GM12892 (cell line): ENCODE results near the gene SYT8.
"Not testable (repeated sequence)": the region's sequence is repeated elsewhere in the genome, so short reads cannot be mapped to it uniquely, and the experiment has no call there.

ENCODE experiments used
- DNase-seq: peaks from one replicate; pipeline ENCODE4 v3.0.0; 2011; ENCODE audit not compliant: insufficient read length
- FAIRE-seq: peaks from 2 replicates; lab custom pipeline; 2011; peaks lifted over from hg19 to GRCh38; lab: Jason Lieb, UNC
- POLR2A ChIP-seq: IDR thresholded peaks from 2 replicates; pipeline ENCODE4 v1.6.1; 2011; ENCODE audit warnings: low read depth, low read length, control low read depth
- POLR2AphosphoS5 ChIP-seq: IDR thresholded peaks from 2 replicates; pipeline ENCODE4 v1.6.1; 2011; ENCODE audit warnings: low read depth, low read length, control low read depth
- TAF1 ChIP-seq: IDR thresholded peaks from 2 replicates; pipeline ENCODE4 v1.6.1; 2011; ENCODE audit warnings: low read depth, mild to moderate bottlenecking, control low read depth, low read length, borderline replicate concordance

SYT8 gene

DNA sequence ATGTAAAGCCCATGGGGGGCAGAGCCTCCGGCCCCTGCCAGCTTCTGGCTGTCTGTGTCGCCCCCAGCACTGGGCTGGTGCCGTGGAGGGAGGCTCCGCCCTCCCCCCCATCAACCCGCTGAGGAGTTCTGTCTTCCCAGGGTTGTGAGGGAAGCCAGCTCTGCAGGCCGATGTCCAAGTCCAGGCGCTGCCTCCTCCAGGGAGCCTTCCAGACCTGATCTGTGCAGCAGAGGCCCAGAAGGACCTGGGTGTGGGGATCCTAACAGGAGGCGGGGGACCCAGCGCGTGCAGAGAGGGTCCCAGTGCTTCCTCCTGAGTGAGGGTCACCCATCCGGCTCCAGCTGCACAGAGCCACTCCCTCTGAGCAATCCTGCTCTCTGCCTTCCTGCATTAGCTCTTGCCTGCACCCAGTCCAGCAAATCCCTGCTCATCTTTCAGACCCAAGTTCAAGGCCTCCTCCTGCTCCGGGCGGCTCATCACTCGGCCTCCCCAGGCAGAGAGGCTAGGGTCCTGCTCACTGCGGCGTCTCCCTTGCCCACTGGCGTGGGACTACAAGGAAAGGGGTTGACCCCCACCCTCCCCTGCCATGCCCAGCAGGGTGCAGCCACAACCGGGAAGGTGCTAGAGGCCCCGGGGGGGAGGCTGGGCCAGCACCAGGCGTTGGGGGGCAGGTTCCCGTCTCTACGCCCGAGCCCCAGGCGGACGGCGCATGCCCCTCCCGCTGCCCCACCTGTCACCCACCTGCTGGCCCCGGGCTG, 40.5 kb downstream of the SYT8 start:
- TF ChIP-seq POLR2AphosphoS5 (no peak), TAF1 (no peak), POLR2A (no peak)
- FAIRE-seq (no peak), DNase-seq (no peak)

DNA sequence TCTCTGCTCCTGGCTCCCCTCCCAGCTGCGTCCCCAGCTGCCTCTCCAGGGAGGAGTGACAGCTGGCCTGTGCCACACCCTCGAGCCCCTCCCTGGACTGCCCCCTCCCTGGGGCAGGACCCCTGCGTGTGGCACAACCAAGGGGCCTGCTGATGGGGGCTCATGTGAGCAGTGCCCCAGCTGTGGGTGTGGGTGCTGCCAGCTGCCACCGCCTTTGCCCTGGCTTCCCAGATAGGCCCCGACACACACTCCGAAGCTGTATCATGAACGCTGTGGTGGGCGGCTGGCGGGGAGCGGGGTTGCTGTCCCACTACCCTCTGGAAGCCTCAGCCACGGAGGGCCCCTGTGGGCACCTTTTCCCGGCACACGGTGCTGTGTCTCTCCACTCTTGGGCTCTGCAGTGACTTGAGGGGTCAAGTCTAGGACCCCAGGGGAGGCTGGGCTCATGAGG, 41.1 kb downstream of the SYT8 start:
- FAIRE-seq, DNase-seq: not testable (repeated sequence)

DNA sequence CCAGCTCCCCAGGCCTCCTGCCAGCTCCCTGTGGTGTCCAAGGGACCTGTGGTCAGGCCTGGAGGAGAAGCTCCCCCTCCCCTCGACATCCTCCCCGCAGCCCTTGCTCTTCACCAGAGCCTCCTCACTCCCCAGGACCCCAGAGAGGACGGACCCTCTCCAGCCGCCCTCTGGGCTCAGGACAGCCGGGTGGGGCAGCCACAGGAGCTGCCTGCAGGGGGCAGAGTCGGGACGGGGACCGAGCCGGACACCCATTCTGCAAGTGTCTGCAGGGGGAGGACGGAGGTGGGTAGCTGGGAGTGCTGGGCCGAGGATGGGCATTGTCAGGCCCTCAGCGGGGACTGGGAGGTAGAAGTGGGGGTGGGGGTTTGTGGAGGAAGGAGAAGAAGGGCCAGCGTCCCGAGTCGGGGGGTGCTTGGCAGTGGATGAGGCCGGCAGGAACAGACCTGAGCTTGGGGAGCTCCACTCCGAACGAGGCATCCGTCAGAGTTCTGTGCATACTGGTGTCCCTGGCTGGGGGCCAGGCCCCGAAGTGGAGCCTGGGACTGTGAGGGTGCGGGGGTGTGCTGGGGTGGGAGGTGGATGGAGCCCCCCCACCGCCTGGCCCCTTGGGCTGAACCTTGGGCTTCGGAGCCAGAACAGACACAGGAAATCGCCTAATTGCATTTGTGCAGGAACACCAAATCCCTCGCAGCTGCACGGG, 41.7 kb downstream of the SYT8 start:
- TF ChIP-seq POLR2A = no peak
- no peak for TF ChIP-seq TAF1
- no peak for TF ChIP-seq POLR2AphosphoS5
- peak; percentile 56 for DNase-seq
- no peak for FAIRE-seq

DNA sequence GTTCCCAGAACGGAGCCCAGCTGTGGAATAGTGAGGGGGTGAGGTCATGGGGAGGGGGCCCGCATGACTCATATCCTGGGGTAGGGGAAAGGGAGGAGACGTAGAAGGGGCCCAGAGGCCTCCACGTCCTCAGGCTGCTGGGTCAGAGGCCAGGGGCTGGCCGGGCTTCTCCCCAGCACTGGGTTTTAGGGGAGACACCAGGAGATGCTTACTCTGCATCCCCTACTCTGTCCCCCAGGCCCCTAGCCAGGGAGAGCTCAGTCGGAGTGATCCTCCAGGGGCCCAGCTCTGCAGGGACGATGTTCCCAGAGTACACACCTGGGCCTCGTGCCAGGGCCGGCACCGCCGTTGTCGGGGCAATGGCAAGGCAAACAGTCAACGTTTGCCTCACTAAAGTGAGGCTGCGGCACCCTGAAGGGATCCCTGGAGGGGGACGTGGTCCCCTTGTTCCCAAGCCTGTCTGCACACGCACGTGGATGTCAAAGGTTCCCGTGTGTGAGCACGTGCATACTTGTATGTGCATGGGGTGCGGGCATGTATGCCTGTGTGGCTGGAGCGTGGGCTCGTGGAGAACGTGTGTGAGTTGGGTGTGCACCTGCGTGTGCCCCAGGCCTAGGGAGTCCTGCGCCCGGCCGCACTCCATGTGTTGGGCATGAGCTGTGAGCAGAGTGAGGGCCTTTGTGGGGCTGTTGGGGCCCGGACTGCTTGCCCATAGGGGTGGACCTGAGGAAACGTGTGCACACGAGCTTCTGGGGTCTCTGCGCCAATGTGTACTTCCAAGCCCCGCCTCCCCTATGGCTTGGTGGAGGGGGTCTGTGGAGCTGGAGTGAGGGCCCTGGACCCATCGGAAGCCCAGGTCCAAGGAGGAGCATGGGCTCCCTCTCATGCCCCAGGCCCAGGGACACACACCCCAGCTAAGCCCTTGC, 42.7 kb downstream of the SYT8 start:
- DNase-seq = no peak

DNA sequence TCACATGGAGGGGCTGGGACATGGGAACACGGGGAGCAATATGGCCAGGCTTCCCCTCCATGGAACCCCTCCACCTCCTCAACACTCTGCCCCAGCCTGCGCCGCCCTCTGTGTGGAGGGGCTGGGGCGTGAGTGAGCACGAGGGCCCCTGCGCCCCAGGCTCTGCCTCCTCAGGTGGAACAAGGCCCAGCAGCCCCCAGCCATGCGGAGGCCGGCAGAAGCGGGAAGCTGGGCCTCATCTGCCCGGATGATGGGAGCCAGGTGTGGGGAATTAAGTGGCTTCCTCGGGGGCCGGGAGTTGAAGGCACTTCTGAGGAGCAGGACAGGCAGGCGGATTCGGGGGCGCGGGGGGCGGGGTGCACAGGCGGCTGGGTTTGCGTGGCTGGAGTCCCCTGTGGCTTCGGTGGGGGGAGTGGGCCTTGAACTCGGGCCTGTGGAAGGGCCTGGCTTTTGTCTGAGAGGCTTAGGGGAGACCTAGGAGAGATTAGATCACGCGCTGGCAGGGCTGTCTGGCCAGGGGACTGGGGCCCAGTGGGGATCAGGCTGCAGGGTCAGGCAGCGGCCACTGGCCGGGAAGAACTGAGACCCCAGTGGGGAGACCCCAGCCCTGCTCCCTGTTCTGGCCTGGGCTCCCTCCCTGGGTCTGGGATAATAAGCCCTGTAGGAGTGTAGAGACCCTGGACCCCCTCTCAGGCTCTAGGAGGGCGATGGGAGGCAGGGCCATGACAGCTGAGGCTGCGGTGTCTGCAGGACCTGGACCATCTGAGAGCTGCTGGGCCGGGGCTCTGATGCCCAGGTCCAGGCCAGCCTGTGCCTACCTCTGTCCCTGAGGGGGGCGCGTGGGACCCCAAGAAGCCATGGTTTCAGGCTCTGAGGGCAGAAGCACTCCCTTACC, 43.6 kb downstream of the SYT8 start:
- FAIRE-seq (no peak), DNase-seq (peak; percentile 31)
- TF ChIP-seq POLR2A (no peak), TAF1 (no peak), POLR2AphosphoS5 (no peak)

More for the DNA sequence above, 42.7 kb downstream of the SYT8 start:
- TF ChIP-seq POLR2A (no peak), POLR2AphosphoS5 (peak; percentile 55; the same call in 1 of the 2 replicates)
- FAIRE-seq = peak; percentile 24

DNA sequence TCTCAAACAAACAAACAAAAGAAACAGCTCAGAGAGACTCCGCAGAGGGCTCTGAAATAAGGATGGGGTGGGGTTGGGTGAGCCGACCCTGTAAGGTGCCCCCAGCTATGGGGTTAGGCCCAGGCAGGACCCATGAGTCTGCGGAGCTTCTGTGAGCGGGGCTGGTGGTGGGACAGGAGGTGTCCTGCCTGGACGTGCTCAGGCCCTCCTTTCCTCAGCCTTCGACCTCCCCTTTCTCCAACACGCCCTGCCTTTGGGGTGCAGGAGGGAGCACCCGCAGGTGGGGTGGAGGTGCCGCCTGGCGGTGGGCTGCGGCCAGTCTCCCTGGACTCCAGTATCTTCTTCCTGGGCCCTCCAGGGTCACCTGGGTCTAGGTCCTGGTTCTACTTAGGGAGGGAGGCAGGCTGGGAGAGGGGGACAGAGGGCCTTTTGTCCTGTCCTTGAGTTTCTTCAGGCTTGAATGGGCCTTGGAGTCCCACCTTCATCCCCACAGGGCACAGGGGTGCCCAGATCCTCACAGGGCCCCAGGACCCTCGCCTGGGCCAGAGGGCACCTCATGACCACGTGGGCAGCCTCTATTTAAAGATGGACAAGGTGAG, 44.7 kb downstream of the SYT8 start:
- DNase-seq = no peak
- TF ChIP-seq POLR2A = no peak
- no peak for TF ChIP-seq TAF1
- TF ChIP-seq POLR2AphosphoS5 = no peak
- FAIRE-seq = no peak

DNA sequence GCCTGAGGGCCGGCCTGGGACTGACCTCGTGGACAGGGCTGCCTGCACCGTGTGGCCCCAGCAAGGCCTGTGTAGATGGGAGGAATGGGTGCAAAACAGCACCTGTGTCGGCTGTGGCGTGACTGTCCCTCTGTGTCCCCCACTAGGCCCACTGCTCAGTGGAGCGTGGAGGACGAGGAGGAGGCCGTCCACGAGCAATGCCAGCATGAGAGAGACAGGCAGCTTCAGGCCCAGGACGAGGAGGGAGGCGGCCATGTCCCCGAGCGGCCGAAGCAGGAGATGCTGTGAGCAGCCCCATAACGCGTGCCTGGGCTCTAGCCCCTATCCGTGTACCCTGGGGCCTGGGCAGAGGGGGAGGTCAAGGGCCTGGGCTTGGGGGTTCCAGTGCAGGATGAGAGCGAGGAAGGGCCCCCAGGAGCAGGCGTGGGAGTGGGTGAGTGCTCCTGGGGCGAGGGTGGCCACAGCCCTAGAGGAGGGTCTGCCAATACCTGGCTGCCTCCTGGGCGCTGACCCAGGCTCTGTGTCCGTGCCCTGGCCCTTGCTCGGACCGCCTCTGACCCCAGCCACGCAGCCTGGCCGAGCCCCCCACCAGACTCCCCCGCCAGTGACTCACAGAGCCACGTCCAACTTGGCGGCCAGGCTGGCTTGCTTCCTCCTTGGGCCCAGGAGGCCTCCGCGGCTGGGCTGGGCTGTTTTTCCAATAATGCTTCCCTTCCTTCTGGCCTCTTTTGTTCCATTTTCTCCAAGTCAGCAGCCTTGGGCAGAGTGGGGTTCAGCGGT, 45.3 kb downstream of the SYT8 start:
- DNase-seq (peak; percentile 25), FAIRE-seq (no peak)
- TF ChIP-seq POLR2AphosphoS5 (no peak), POLR2A (no peak), TAF1 (no peak)

DNA sequence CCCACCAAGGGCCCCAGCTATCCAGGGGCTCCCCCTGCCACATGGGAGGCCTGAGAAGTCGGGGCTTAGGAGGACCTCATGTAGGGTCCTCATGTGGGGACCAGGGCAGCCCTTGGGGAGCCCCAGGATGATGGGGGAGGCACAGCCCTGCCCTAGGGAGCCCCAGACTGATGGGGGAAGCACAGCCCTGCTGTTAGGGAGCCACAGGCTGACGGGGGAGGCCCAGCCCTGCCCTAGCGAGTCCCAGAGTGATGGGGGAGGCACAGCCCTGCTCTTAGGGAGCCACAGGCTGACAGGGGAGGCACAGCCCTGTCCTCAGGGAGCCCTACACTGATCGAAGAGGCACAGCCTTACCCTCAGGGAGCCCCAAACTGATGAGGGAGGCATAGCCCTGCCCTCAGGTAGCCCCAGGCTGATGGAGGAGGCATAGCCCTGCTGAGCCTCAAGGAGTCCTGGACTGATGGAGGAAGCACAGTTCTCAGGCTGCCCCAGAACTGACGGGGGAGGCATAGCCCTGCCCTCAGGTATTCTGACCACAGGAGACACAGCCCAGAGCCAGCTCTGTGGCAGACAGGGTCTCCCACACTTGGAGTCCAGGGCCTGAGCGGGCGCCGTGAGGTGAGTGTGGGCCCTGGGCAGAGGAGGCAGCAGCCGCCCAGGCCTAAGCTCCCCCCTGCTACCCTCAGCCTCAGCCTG, 46.1 kb downstream of the SYT8 start:
- no peak for FAIRE-seq
- DNase-seq = peak; percentile 25
- TF ChIP-seq POLR2AphosphoS5 = no peak; the same call in 1 of the 2 replicates
- no peak for TF ChIP-seq POLR2A
- no peak for TF ChIP-seq TAF1

DNA sequence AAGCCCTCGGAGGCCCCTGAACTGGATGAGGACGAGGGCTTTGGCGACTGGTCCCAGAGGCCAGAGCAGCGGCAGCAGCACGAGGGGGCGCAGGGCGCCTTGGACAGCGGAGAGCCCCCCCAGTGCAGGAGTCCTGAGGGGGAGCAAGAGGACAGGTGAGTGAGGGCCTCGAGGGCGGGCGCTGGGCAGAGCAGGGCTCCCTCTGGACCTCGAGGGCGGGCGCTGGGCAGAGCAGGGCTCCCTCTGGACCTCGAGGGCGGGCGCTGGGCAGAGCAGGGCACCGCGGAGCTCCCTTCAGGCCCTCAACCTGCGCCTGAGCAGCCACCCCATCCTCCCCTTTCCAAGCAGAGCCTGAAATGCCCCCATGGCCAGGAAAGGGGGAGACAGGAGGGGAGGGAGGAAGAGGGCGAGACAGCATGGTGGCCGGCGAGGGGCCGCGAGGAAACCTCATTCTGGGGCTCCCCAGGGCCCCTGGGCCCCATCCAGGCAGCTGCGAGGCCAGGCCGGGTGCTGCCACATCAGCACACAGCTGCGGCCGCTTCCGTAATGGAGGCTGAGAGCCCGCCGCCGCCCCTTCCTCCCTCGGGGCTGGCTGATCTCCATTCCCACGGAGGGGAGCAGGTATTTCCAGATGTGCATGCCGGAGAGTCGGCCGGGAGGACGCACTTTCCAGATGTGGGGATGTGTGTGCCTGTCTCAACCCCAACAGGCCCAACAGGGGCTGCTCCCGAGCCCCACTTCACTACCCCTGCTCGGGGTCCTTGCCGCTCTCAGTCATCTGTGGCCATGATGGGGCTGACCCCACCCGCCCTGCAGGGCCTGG, 46.9 kb downstream of the SYT8 start:
- DNase-seq = peak; percentile 39
- TF ChIP-seq POLR2A (no peak), POLR2AphosphoS5 (no peak), TAF1 (no peak)
- FAIRE-seq = no peak
